AG08395 (cell line): ENCODE measurements around the gene RERE.
A peak's percentile ranks its signal among the peaks of the same experiment; 100 is the strongest.

ENCODE experiments used
- DNase-seq: peaks from one replicate; pipeline ENCODE4 v3.0.0; 2012; ENCODE audit warnings: mixed read lengths, low spot score

The RERE gene

DNA sequence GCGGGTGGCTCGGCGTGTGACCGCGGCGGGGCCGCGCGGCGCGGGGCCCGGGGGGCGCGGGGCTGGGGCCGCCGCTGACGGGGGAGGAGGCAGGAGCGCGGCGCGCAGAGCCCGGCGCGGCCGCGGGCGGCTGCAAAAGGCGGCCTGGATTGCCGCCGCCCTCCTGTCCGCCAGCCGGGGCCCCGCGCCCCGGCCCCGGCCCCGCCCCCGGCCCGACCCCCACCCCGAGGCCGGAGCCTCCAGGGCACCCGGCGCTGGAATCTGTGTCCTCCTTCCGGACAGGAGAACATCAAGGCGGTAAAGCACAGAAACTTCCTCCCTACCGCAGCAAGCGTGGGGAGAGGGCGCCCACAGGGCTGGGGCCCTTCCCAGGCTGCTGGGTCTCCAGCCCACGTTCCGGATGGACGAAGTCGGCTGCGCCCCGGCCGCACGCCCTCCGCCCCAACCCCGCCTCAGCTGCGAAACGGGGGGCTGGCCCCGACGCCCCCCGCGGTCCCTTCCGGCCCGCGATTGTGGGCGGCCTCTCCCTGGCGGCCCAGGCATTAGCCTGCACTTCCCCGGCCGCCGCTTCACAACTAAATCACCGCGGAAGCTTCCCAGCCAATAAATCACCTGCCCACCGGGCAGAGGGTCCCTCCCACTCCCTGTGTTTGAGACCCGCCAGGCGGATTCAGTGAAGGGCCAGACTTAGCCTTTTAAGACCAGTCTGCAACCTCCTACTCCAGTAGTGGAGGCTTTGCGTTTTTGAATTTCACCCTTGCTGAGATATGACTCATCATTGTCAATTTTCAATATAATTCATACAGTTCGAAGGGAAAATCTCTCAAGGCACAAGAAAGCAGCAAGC lies 393.5 kb downstream of the RERE start:
- peak; percentile 57 for DNase-seq

DNA sequence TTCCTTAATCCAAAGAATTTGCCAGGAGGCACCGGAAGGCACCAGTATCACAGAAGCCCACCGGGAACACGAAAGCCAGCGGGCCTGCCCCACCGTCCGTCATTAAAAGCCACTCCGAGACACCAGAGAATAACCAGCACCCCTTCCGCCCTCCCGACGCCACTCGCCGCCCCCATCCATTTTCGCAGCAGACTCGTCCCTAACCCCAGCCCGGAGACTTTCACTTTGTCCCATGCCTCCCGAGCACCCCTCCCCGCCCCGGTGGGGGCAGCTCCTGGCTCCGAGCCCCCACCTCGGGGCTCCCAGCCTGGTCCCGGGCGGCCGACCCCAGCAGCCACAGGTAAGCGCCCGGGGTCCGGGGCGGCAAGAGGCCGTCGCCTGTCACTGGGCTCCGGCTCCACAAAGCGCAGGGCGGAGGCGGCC lies 394.2 kb downstream of the RERE start:
- DNase-seq = no peak

DNA sequence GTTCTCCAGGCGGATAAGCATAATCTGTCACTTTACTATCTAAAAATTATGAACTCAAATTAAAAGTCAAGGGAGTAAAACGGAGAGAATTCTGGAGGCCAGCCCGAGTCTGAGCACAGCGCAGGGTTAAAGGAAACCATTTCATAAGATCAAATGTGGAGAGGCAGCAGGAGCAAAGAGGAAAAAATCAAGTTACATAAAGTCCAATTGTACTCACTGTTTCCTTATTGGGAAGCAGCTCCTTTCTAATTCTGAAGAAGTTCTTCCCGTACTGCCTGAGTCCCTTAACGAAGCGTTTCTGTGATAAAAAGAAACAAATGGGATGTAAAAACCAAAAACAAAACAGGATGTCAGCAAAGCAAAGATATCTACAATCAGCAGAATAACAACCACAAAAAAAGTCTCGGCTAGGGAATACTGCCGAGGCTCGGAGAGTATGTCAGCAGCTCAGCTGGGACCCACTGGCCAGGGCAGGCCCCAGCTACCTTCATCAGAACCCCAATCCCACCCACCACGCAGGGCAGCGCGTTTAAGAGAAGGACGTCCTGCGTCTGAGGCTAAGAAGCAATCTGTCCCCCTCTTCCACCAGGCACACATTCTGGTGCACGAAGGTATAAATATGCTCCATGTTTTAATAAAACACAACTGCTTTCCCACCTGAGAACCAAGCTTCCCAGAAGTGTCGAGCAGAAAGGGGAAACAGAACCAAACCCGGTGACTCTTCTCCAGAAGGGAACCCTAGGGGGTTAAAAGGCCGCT lies 394.8 kb downstream of the RERE start:
- DNase-seq = peak; percentile 30

DNA sequence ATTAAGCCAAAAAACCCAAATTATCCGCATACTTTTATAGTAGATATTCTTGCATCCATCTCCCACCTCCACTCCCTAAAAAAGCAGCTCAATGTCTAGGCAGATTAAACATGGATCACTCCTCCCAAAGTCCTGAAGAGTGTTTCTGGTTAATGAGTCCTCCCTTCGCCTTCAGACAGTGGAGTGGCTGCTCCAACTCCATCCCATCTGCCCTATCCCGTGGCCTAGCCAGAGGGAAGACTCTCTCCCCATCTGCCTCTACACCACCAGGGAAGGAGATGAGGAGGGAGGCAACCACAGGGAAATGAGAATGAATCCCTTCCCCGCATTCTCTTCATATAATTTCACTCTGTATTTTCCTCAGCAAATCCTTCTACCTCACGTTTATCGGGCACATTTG lies 395.7 kb downstream of the RERE start:
- peak; percentile 48 for DNase-seq

DNA sequence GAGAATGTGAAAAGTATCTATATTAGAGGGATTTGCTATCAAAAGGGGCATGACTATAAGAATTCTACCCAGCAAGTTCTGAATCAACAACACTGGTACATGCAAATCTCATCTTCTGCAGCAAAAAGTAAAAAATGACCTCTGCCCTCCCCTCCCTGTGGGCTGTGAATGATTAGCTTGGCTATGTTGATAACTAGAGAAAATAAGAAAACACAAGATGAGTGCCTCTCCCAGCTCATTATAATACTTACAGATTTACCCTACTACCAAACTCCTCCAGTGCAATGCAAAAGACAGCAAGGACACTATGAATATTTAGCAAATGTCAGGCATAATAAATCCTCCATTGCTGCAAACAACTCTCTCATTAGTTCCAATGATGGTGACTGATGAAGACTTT lies 397.1 kb downstream of the RERE start:
- DNase-seq = no peak

DNA sequence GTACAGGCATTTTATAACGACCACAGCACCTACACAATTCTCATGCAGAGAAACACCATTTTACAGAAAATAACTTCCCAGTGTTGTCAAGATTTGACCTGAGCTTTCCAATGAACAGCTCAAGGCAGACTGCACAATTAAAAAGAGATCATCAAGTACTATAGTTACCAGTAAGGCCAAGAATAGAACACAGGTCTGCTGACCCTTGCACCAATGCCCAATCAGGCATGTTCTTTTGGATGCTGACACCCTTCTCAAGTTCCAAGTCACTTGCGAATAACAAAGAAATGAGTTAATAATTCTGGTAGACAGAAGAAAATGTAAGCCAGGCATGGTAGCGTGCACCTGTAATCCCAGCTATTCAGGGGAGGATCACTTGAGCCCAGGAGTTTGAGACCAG lies 397.6 kb downstream of the RERE start:
- DNase-seq = no peak

DNA sequence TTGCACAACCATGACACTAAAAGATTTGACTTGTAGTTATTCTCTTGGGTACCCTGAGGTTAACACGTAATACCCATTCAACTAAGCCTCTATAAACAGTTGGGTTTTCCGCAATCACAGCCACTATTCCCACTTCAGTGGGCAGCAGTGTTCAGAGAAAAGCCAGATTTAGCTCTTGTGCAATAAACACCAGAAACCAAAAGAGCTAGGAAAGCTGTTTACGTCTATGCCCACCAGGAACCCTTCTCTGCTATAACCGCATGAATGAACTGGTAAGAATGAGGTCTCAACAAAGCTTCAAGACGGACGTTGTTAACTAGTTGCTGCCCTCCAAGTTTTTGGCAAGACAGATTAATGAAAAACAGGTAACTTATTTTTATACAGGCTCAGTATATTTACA lies 398.3 kb downstream of the RERE start:
- DNase-seq = no peak

DNA sequence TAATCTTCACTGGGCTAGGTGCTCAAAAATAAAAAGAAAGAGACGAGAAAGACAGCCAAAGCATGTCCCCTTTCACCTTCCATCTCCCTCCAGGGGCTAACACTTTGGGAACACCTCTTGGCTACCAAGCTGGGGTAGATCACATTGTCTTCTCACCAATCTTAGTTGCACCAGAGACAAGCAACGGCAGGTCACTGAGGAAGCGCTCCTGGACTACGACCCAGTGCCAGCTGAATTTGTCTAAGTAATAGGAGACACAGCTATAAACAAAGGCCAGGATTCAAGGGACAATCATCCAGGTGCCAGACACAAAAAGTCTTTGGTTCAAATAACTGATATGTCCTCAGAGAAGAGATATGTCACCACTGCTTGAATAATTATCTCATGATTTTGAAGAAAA lies 399.1 kb downstream of the RERE start:
- no peak for DNase-seq

DNA sequence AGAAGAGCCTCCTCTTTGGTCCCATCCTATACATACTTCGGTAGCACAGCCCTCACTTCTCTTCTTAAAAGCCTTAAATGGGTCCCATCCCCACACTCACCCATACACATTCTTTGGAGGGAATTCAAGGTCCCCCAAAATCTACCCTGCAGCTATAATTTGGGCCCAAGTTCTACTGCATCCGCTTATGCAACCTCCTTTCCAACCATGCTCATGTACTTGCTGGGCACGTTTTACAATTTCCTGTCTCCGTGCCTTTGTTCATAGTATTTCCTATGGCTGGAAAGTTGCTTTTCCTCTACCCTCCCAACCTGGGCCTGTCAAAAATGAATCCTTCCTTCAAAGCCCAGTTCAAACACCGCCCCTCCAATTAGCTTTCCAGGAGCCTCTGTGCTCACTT lies 399.8 kb downstream of the RERE start:
- no peak for DNase-seq

DNA sequence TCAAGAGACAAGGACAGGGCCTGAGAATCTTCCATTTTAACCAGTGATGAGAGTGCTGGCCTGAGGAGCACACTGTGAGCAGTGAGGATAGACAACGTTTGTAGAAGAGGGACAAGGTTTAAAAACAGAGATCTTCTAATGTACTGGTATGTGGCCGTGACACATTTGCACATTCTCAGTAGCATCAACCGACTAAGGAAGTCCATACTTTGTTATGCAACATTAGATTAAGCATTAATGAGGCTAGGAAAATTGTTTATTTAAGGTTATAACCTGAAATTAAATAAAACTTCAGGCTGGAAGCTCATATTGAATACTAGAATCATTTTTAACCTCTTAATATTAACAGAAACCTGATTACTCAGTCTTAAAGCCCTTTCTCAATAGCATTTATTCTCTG lies 400.6 kb downstream of the RERE start:
- DNase-seq = no peak

DNA sequence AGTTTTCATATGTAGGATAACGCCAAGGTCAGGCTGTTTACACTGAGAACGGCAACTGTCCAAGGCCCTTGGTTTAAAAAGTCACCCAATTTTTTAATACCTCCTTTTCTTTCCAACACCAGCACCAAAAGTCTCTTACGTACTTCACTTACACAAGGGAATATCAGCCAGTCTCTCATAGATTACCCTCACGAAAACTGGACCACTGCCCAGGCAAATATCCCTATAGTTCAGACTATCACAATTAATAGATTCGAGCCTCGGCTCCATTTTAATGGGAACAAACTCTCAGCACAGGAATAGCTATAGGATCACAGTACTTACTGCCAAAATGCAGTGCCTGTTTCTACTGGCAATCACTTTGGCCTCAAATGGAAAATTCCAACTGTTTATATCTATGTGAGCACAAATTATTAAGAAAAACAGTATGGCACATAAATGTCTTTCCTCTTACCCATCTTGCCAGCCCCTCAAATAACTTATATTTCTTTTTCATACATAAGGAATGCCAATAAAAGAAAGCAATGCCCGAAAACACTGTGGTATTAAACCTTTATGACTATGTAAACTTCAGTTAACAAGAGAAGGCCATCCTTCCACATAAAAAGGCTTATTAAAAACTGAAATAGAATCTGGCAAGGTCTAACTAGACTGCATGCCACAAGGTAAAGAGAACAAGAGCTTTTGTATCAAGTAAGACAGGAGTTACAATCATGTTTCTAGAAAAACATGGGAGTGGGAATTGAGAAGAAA lies 401.7 kb downstream of the RERE start:
- no peak for DNase-seq

DNA sequence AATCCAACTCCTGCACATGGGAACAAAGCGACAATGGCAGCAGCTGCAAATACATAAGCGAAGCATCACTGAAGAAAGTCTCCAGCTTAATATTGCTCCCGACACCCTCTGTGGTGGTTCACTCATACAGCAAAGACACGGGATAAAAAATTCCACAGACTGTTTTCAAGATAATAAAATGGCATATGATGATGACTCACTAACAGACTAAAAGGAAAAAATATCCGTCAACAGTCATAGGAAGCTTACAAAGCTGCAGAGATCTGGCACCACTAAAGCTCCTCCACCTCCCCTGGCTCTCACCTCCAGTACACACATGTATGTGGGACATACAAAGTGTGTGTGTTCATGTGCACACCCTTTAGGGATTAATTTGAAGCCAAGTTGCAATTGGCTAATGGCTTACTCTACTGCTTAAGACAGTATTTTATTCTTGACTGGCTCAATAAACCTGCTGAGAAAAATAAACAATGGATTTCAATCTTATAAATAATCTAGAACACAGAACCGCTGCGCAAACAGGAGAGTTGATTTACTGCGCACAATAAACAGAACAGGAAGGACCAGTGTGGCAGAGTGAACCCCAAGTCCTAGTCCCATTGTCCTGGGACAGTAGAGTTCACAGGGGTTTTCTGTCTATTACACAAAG lies 405.1 kb downstream of the RERE start:
- peak; percentile 77 for DNase-seq

DNA sequence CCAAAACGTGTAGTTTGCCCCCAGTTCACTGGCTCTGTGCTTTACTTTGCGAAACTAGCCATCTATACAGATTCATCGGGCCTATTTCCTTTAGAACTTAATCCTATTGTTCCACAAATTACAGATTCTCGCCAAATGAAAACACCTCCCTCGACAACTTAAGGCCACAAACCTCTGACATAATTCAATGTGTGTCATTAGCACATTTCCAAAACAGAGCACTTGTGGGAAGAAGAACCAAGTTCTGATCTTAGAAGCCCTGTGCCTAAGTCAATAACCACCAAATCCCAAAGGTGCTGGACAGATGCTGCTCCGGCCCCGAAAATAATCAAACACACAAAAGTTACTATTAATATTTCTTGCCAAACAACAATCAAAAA lies 405.6 kb downstream of the RERE start:
- DNase-seq = no peak

DNA sequence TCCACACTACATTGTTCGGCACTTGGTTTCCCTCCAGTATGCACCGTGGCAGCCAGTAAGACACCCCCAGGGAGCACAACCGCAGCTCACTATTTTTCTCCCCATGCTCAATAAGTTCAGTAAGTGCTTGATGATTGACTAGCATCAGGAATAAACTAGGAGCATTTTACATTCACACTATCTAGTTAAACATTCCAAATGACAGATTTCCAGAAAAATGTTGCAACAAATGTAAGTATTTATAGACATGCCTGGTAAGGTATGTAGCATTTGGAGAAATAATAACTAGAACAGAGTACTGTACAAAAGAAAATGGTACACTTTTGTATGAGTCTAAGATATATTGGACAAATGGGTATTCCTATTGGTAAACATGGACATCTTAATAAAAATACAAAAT lies 406.6 kb downstream of the RERE start:
- DNase-seq = no peak

DNA sequence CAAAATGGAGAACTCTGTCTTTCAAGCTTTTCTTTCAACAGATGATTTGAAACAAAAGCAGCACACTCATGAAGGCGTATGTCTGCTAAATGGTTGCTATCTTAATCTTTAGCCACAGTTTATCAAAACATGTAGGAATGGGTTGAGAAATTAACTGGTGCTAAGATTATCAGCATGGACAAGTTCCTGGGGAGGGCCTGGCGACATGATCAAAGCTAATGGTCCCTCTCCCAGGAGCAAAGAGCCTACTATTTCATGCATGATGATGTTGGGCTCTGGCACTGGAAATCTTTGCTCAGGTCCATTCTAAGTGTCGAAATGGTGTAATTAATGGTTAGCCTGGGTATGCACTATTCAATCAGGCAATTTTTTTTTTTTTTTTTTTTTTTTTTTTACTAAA lies 407.8 kb downstream of the RERE start:
- no peak for DNase-seq

DNA sequence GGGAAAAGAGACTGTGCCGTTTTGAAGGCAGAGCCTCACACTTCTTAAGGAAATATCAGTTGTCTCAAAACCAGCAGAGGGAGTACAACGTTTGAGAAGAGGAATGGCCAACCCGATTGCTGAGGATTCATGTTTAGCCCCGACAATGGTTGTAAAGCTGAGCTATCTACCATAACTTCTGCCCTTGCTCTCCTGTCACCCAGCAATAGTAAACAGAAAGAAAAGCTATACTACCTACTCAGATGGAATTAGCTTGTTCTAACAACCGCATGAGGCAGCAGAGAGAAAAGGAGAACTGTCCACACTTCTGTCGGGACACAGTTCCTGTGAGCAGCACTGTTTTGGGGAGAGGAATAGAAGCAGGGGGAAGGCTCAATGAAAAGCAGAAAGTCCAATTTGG lies 408.3 kb downstream of the RERE start:
- DNase-seq = peak; percentile 27

DNA sequence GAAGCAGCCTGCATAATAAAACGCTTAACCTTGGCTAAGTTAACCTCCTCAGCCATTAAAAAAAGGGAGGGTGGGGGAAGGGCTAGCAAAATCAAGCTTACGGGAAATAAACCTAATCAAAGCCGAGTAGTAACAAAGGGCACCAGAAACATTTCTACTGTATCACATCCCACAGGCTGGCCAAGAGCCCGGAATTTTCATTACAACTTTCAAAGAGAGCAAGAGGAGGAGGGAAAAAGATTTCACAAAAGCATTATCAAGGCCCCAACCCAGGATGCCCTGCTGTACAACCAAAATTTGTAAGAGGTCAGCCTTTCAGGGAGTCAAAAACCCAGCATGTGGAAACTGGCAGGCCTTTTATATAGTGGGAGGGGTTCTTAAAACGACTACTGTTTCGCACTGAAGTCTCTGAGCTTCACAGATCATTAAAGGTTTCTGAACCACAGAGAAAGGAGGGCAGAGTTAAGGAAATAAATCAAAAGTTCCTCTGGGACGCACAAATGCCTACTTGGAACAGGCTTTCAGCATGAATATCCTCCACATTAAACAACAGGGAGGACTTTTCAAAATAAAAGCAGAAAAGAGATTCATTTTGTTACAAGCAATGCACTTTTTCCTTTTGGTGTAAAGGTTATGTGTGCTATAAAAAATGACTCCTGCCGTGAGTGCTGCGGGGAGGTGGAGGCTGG lies 409.1 kb downstream of the RERE start:
- peak; percentile 68 for DNase-seq

DNA sequence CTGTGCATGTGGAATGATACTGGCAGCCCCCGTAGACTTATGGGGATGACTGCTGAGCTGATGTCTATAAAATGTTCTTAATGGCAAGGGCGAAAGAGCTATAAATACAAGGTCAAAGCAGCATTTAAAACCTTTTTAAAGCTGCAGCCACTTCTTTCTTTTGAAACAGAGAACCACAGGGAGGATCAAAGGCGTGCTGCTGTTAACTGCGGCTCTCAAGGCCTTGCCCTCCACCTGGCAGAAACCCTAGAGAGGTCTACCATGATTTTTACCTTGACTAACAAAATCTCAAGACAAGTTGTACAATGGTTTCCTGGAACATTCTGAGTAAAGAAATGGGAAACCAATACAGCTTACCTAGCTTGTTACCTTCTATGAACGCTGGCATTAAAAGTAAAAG lies 409.8 kb downstream of the RERE start:
- DNase-seq = no peak

DNA sequence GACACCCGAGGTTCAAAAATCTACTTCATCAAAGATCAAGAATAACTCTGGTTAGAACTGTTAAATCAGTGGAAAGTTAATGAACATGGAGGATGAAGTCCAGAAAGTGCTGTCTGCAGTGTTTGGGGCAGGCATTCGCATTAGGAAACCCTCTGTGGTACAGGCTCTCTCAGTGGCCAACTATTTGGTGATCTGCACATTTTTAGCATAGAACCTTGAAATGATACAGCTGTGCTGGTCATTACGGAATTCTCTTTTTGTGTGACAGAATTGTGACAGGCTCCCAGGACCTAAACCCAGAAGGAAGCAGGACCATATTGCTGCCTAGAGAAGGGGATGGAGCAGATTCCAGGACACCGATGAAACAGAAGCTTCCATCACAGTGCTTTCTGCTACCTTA lies 410.5 kb downstream of the RERE start:
- DNase-seq = no peak

DNA sequence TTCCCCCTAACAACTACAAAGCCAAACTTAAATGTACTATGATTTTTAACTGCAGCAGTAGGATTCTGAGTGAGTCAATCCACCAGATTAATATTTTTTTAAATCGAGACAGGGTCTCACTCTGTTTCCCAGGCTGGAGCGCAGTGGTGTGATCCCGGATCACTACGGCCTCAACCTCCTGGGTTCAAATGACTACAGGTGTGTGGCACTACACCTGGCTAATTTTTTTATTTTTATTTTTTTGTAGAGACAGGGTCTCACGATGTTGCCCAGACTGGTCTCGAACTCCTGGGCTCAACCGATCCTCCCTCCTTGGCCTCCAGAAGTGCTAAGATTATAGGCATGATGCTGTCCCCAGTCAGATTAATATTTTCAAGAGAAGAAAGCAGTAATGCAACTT lies 411.4 kb downstream of the RERE start:
- no peak for DNase-seq

DNA sequence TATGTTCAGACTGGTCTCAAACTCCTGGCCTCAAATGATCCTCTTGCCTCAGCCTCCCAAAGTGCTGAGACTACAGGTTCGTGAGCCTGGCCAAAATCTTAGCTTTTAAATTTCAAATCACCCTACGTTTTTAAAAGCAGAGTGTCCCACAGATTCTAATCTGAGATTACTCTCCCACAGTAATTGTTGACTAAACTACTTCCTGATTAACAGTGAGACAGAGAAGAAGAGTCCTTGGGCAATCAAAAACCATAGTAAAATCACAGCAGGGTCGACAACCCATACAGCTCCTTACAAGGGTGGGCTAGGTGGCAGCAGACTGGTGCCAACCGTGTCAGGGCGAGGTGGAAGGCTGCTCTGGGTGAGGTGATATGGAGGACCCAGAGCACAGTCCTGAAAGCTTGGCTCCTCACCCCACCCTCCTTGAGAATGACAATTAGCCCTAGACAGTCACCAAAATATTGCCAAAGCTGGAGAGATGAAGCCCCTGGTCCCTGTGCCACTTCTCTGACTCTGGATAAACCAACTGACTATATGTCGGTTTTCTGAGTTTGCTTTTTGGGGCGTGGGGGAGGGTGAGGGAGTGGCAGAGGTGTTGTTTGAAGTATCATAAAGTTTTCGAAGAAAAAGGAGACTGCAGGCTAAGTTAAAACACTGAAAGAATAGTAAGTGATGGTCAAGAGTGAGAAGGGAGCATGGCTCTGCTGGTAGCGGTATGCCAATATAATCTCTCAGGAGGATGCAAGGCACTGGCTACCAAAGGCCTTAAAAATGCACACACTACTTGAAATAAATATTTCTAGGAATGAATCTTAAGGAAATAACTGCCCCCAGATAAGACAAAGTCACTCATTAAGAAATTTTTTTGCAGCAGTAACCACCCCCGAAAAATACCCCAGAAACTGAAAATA lies 412.7 kb downstream of the RERE start:
- no peak for DNase-seq
